HCT116 (cell line): ENCODE results near the gene SERAC1. TPM values are rescaled to one million over a fixed set of nuclear protein-coding genes. Genes with fewer than 3 reads are reported as not detected.

Experiments
- ATAC-seq: fragments of 200-7000 bp; cut with Tn5 transposase; 2 replicates; pipeline ENCODE4 v1.9.1; 2020; ENCODE audit warnings: mild to moderate bottlenecking, moderate library complexity
- BruUV-seq: library from RNA; stranded (reverse); fragments of 400-500 nt; replicated peaks from 2 replicates; lab custom pipeline; 2021; lab: Mats Ljungman, UMichigan
- CTCF ChIA-PET: fragments of 300-600 bp; sonication (Branson Sonifier 250); formaldehyde crosslinking; loops from one replicate; lab custom pipeline; 2021; ENCODE audit warnings: antibody characterized with exemption; lab: Charles Lee
- POLR2A ChIA-PET: fragments of 300-600, 350-600 bp; sonication (Branson Sonifier 250); formaldehyde crosslinking; loops from one replicate; lab custom pipeline; 2021; ENCODE audit warnings: antibody characterized with exemption; lab: Charles Lee
- RAD21 ChIA-PET, 2 experiments: fragments of 300-600 bp; sonication (Branson Sonifier 250); formaldehyde crosslinking; loops; one replicate each; lab custom pipeline; 2023; ENCODE audit warnings: low total read pairs in 2 of 2; ENCODE audit not compliant: uncharacterized antibody in 2 of 2, unreplicated experiment in 2 of 2, low non-redundant PET in 1 of 2; lab: Charles Lee
- DNase-seq: peaks from one replicate; pipeline ENCODE4 v3.0.0-alpha.2; 2010; ENCODE audit warnings: low read depth, low spot score
- H2AFZ ChIP-seq: fragments of 200-600 bp; shearing (Covaris generic), sonication (generic); 2 replicates; pipeline ENCODE4 v1.6.1; 2017; ENCODE audit warnings: low read depth, mixed run types, mixed read lengths, antibody characterized with exemption, low read length; ENCODE audit not compliant: poor library complexity, severe bottlenecking
- H3K27ac ChIP-seq: 2 replicates; pipeline ENCODE4 v1.5.1; 2012; ENCODE audit warnings: low read depth, low read length
- H3K27me3 ChIP-seq: fragments of 200-600 bp; sonication (generic); 2 replicates; pipeline ENCODE4 v1.6.1; 2016; ENCODE audit warnings: mixed run types, low read length, mixed read lengths; ENCODE audit not compliant: insufficient read depth
- H3K36me3 ChIP-seq, 2 experiments: fragments of 200-500 bp in 1 of 2; fragments of 200-600 bp in 1 of 2; sonication (Bioruptor generic) in 1 of 2; sonication (generic) in 1 of 2; 2 replicates each; pipeline versions ENCODE4 v1.5.1 to v1.6.1; 2014 to 2016; ENCODE audit warnings: low read length in 2 of 2, inconsistent platforms in 1 of 2, mixed read lengths in 1 of 2, mixed run types in 1 of 2; ENCODE audit not compliant: insufficient read depth in 2 of 2, control insufficient read depth in 1 of 2
- H3K4me1 ChIP-seq, 2 experiments: fragments of 200-600 bp in 1 of 2; sonication (generic) in 1 of 2; 2 replicates each; pipeline versions ENCODE4 v1.5.1 to v1.6.1; 2012 to 2017; ENCODE audit warnings: low read length in 2 of 2, inconsistent platforms in 1 of 2, mild to moderate bottlenecking in 1 of 2, mixed read lengths in 1 of 2, mixed run types in 1 of 2, moderate library complexity in 1 of 2; ENCODE audit not compliant: insufficient read depth in 2 of 2, control insufficient read depth in 1 of 2
- H3K4me2 ChIP-seq: fragments of 200-600 bp; sonication (generic); 2 replicates; pipeline ENCODE4 v1.6.1; 2017; ENCODE audit warnings: mixed run types, low read length, mixed read lengths
- H3K4me3 ChIP-seq, 2 experiments: fragments of 200-600 bp in 1 of 2; sonication (generic) in 1 of 2; replicated peaks in 1 of 2; 2 replicates each; pipeline ENCODE4 v1.5.1; 2011 to 2016; ENCODE audit warnings: low read length in 2 of 2, control low read depth in 1 of 2, low read depth in 1 of 2, mild to moderate bottlenecking in 1 of 2, mixed read lengths in 1 of 2, mixed run types in 1 of 2
- H3K79me2 ChIP-seq: fragments of 200-600 bp; sonication (generic); 2 replicates; pipeline ENCODE4 v1.6.1; 2017; ENCODE audit warnings: mild to moderate bottlenecking, mixed run types, low read length, moderate library complexity, mixed read lengths; ENCODE audit not compliant: insufficient read depth
- H3K9ac ChIP-seq: fragments of 200-600 bp; sonication (generic); 2 replicates; pipeline ENCODE4 v1.6.1; 2016; ENCODE audit warnings: low read length, mixed read lengths
- H3K9me2 ChIP-seq: fragments of 200-600 bp; sonication (generic), shearing (Covaris generic); 2 replicates; pipeline ENCODE4 v1.6.1; 2017; ENCODE audit warnings: mixed run types, mild to moderate bottlenecking, moderate library complexity; ENCODE audit not compliant: insufficient read depth
- H3K9me3 ChIP-seq, 2 experiments: fragments of 200-500 bp in 1 of 2; fragments of 200-600 bp in 1 of 2; sonication (Bioruptor generic) in 1 of 2; sonication (generic) in 1 of 2; 2 replicates each; pipeline ENCODE4 v1.6.1; 2014 to 2017; ENCODE audit warnings: low read length in 2 of 2, mixed read lengths in 2 of 2, inconsistent platforms in 1 of 2, low read depth in 1 of 2, mild to moderate bottlenecking in 1 of 2, mixed run types in 1 of 2, moderate library complexity in 1 of 2; ENCODE audit not compliant: control insufficient read depth in 1 of 2, insufficient read depth in 1 of 2
- H4K20me1 ChIP-seq: fragments of 200-600 bp; sonication (generic), shearing (Covaris generic); 2 replicates; pipeline ENCODE4 v1.6.1; 2017; ENCODE audit warnings: mixed run types, mild to moderate bottlenecking, moderate library complexity; ENCODE audit not compliant: insufficient read depth
- CBX3 ChIP-seq: IDR thresholded peaks from 2 replicates; pipeline ENCODE4 v1.6.1; 2012; ENCODE audit warnings: low read depth
- CEBPB ChIP-seq: IDR thresholded peaks from 2 replicates; pipeline ENCODE4 v1.6.1; 2012; ENCODE audit warnings: low read depth
- EGR1 ChIP-seq: IDR thresholded peaks from 2 replicates; pipeline ENCODE4 v1.6.1; 2012; ENCODE audit warnings: low read depth
- ELF1 ChIP-seq: IDR thresholded peaks from 2 replicates; pipeline ENCODE4 v1.6.1; 2012; ENCODE audit warnings: low read depth, borderline replicate concordance
- EZH2 ChIP-seq: fragments of 200-600 bp; sonication (generic); IDR thresholded peaks from 2 replicates; pipeline ENCODE4 v1.6.1; 2017; ENCODE audit warnings: antibody characterized with exemption, mixed run types
- EZH2phosphoT487 ChIP-seq: fragments of 200-600 bp; IDR thresholded peaks from 2 replicates; pipeline ENCODE4 v1.6.1; 2018; ENCODE audit warnings: antibody characterized with exemption, borderline replicate concordance
- JUND ChIP-seq: IDR thresholded peaks from 2 replicates; pipeline ENCODE4 v1.6.1; 2012
- POLR2A ChIP-seq: IDR thresholded peaks from 2 replicates; pipeline ENCODE4 v1.7.0; 2011; ENCODE audit warnings: borderline replicate concordance; ENCODE audit not compliant: insufficient read depth, insufficient read length; ENCODE audit errors: extremely low read depth
- POLR2AphosphoS5 ChIP-seq: IDR thresholded peaks from 2 replicates; pipeline ENCODE4 v1.6.1; 2011; ENCODE audit warnings: mild to moderate bottlenecking, low read depth, low read length, moderate library complexity
- RAD21 ChIP-seq: IDR thresholded peaks from 2 replicates; pipeline ENCODE4 v1.6.1; 2012; ENCODE audit warnings: low read depth, mild to moderate bottlenecking
- SIN3A ChIP-seq: IDR thresholded peaks from 2 replicates; pipeline ENCODE4 v1.6.1; 2012; ENCODE audit warnings: low read depth
- SP1 ChIP-seq: IDR thresholded peaks from 2 replicates; pipeline ENCODE4 v1.6.1; 2012; ENCODE audit warnings: low read depth
- SRF ChIP-seq: IDR thresholded peaks from 2 replicates; pipeline ENCODE4 v1.6.1; 2012; ENCODE audit warnings: low read depth
- TCF7L2 ChIP-seq: IDR thresholded peaks from 2 replicates; pipeline ENCODE4 v1.7.0; 2011; ENCODE audit warnings: borderline replicate concordance, inconsistent platforms; ENCODE audit not compliant: insufficient read depth, insufficient read length; ENCODE audit errors: extremely low read depth
- YY1 ChIP-seq: IDR thresholded peaks from 2 replicates; pipeline ENCODE4 v1.6.1; 2011; ENCODE audit warnings: low read length, low read depth, moderate library complexity, mild to moderate bottlenecking; ENCODE audit not compliant: insufficient replicate concordance; ENCODE audit errors: extremely low read depth
- ZFX ChIP-seq: fragments of 450-650 bp; IDR thresholded peaks from 2 replicates; pipeline ENCODE4 v1.6.1; 2017
- ZNF274 ChIP-seq: fragments of 200-500 bp; sonication (Bioruptor generic); IDR thresholded peaks from 2 replicates; pipeline ENCODE4 v1.6.1; 2014; ENCODE audit warnings: mild to moderate bottlenecking, low read depth, low read length, inconsistent platforms
- intact Hi-C: fragments of 100-400 bp; cut with micrococcal nuclease; formaldehyde crosslinking; loops from 2 replicates; pipeline ENCODE4 v1.10.0; 2022
- total RNA-seq: library from RNA; stranded (reverse); gene quantifications from one replicate; pipeline ENCODE4 v1.2.1, GENCODE V29; 2021; ENCODE audit not compliant: unreplicated experiment
- TF ChIP-seq, protein P1 (sequence below): IDR thresholded peaks from 2 replicates; pipeline ENCODE4 v1.6.1; 2011; ENCODE audit warnings: mild to moderate bottlenecking, low read length, moderate library complexity; ENCODE audit not compliant: insufficient replicate concordance; ENCODE audit errors: extremely low read depth
- TF ChIP-seq, protein P2 (sequence below): IDR thresholded peaks from 2 replicates; pipeline ENCODE4 v1.6.1; 2012; ENCODE audit warnings: low read depth
- TF ChIP-seq, protein P3 (sequence below): IDR thresholded peaks from 2 replicates; pipeline ENCODE4 v1.6.1; 2012

Gene SERAC1
- total RNA-seq, 1 experiment from 2014 or later = 7.6 TPM

DNA sequence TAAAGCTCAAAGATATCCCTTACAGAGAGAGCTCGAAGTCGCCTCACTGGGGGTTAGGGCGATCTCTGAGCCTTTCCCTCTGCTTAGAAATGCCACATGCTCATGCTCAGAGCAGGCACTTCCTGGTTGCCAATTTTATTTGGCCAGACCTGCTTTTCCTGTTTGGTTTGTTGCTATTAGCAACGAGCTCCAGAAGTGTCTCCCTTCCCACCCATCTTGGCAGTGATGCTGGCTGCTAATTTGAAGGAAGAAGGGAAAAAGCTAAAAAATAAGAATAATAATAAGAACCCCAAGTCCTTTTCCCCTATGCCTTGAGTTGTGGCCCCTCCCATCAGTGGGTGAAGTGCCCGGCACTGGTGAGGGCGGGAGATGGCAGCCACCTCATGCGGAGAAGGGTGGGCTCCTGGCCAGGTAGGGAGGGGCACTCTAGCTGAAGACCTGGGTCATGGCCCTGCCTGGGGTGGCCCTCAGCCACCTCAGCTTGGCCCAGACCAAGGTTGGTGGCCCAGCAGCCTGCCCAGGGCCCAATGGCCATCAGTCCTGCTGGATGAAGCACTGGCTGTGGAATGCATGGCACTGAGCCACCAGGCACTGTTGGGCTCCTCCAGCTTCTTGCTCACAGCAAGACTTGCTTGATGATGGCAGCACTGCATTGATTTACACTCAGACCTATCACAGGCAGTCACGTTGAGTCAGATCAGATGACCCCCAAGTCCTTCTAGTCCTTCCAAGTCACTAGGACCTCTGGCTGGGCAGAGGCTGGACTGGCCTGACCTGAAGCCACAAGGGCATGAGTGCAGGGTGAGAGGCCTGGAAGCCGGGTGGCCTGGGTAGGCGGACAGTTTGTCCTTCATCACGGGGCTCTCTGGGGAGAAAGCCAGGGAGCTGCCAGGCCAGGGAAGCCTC is 107.4 kb downstream of the SERAC1 start:
- no TSS peak for BruUV-seq
- no peak for TF ChIP-seq EZH2phosphoT487
- no peak for TF ChIP-seq TCF7L2
- peak; percentile 15; the same call in 1 of the 2 replicates for TF ChIP-seq JUND
- no peak for TF ChIP-seq POLR2A
- no peak for TF ChIP-seq CBX3
- TF ChIP-seq, protein P1, sequence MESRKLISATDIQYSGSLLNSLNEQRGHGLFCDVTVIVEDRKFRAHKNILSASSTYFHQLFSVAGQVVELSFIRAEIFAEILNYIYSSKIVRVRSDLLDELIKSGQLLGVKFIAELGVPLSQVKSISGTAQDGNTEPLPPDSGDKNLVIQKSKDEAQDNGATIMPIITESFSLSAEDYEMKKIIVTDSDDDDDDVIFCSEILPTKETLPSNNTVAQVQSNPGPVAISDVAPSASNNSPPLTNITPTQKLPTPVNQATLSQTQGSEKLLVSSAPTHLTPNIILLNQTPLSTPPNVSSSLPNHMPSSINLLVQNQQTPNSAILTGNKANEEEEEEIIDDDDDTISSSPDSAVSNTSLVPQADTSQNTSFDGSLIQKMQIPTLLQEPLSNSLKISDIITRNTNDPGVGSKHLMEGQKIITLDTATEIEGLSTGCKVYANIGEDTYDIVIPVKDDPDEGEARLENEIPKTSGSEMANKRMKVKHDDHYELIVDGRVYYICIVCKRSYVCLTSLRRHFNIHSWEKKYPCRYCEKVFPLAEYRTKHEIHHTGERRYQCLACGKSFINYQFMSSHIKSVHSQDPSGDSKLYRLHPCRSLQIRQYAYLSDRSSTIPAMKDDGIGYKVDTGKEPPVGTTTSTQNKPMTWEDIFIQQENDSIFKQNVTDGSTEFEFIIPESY = no peak
- no peak for TF ChIP-seq SRF
- no peak for TF ChIP-seq ZNF274
- TF ChIP-seq, protein P2, sequence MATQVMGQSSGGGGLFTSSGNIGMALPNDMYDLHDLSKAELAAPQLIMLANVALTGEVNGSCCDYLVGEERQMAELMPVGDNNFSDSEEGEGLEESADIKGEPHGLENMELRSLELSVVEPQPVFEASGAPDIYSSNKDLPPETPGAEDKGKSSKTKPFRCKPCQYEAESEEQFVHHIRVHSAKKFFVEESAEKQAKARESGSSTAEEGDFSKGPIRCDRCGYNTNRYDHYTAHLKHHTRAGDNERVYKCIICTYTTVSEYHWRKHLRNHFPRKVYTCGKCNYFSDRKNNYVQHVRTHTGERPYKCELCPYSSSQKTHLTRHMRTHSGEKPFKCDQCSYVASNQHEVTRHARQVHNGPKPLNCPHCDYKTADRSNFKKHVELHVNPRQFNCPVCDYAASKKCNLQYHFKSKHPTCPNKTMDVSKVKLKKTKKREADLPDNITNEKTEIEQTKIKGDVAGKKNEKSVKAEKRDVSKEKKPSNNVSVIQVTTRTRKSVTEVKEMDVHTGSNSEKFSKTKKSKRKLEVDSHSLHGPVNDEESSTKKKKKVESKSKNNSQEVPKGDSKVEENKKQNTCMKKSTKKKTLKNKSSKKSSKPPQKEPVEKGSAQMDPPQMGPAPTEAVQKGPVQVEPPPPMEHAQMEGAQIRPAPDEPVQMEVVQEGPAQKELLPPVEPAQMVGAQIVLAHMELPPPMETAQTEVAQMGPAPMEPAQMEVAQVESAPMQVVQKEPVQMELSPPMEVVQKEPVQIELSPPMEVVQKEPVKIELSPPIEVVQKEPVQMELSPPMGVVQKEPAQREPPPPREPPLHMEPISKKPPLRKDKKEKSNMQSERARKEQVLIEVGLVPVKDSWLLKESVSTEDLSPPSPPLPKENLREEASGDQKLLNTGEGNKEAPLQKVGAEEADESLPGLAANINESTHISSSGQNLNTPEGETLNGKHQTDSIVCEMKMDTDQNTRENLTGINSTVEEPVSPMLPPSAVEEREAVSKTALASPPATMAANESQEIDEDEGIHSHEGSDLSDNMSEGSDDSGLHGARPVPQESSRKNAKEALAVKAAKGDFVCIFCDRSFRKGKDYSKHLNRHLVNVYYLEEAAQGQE = no peak
- TF ChIP-seq SIN3A = peak; percentile 47; the same call in 1 of the 2 replicates
- no peak for TF ChIP-seq ZFX
- TF ChIP-seq EGR1 = no peak
- no peak for TF ChIP-seq CEBPB
- TF ChIP-seq EZH2 = no peak
- TF ChIP-seq, protein P3, sequence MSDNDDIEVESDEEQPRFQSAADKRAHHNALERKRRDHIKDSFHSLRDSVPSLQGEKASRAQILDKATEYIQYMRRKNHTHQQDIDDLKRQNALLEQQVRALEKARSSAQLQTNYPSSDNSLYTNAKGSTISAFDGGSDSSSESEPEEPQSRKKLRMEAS = peak; percentile 88
- TF ChIP-seq RAD21 = no peak; the same call in 1 of the 2 replicates
- peak; percentile 78 for TF ChIP-seq SP1
- TF ChIP-seq POLR2AphosphoS5 = peak; percentile 29
- TF ChIP-seq ELF1 = no peak; the same call in 1 of the 2 replicates
- no peak for TF ChIP-seq YY1

More for the DNA sequence above, 107.4 kb downstream of the SERAC1 start:
- H3K27ac ChIP-seq = peak overlapping the region; percentile 85
- DNase-seq (no peak), ATAC-seq (peak; percentile 65)
- no peaks in the 10 kb centered on the region for H3K27me3 ChIP-seq
- no peaks in the 10 kb centered on the region for H4K20me1 ChIP-seq
- H3K4me1 ChIP-seq = peaks cover 45 to 63% of the 10 kb centered on the region in 2 experiments
- no peaks in the 10 kb centered on the region for H3K9me3 ChIP-seq
- peak overlapping the region; percentile 62 for H3K9ac ChIP-seq
- H3K4me2 ChIP-seq = peak overlapping the region; percentile 74
- no peaks in the 10 kb centered on the region; a peak in 1 of 4 replicates for H3K36me3 ChIP-seq
- intact Hi-C loops = no loop called here
- ChIA-PET CTCF (interaction anchor here (0.8 to 3.5 kb wide), 2 partner anchors 10 to 78 kb away, joined by 4 to 18 read pairs; no protein-coding TSS in a partner anchor), POLR2A (interaction anchor here (1.6 kb wide), 1 partner anchor 34 kb away, joined by 6 read pairs; no protein-coding TSS in a partner anchor), RAD21 (no interaction called here)
- H3K4me3 ChIP-seq = peak overlapping the region in 1 of 2 experiments; percentile 23; a peak in 2 of 4 replicates
- H3K79me2 ChIP-seq = no peaks in the 10 kb centered on the region
- no peak overlapping the region for H2AFZ ChIP-seq
- H3K9me2 ChIP-seq = no peaks in the 10 kb centered on the region
